ENCODE measurements around the gene ESPNL.

The ESPNL gene

DNA sequence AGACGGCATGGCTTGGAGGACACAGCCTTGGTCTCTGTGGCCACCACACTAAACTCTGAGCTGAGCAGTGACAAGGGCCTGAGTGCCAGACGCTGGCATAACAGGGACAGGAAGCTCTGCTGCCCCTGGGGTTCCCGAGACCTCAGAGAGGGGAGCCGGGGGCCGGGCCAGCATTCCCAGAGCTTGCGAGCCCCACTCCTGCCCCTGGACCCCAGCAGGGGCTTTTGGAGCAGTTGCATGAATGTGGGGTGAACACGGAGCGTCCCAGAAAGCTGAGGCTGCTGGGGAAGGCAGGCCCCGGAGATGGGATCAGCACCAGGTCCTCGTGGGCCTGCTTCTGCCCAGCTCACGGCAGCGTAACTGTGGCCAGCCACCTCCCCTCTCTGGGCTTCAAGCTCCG lies 51.1 kb downstream of the ESPNL start:
- no peak overlapping the region for H3K4me2 ChIP-seq (ENCODE audit: low read depth, low read length, poor library complexity, severe bottlenecking)
- H3K9me2 ChIP-seq (replicated peaks; ENCODE audit: low read depth, low read length): no peaks in the 10 kb centered on the region
- no peak overlapping the region for H3K4me3 ChIP-seq (ENCODE audit: low read length, poor library complexity, severe bottlenecking)
- H3K4me1 ChIP-seq (ENCODE audit: insufficient read depth, low read length, poor library complexity, severe bottlenecking): no peaks in the 10 kb centered on the region
- no peaks in the 10 kb centered on the region for H4K20me1 ChIP-seq (ENCODE audit: insufficient read depth, low read length, poor library complexity, severe bottlenecking)
- H3K27me3 ChIP-seq (ENCODE audit: insufficient read depth, low read length, poor library complexity, severe bottlenecking): no peaks in the 10 kb centered on the region
- TF ChIP-seq, protein P1, sequence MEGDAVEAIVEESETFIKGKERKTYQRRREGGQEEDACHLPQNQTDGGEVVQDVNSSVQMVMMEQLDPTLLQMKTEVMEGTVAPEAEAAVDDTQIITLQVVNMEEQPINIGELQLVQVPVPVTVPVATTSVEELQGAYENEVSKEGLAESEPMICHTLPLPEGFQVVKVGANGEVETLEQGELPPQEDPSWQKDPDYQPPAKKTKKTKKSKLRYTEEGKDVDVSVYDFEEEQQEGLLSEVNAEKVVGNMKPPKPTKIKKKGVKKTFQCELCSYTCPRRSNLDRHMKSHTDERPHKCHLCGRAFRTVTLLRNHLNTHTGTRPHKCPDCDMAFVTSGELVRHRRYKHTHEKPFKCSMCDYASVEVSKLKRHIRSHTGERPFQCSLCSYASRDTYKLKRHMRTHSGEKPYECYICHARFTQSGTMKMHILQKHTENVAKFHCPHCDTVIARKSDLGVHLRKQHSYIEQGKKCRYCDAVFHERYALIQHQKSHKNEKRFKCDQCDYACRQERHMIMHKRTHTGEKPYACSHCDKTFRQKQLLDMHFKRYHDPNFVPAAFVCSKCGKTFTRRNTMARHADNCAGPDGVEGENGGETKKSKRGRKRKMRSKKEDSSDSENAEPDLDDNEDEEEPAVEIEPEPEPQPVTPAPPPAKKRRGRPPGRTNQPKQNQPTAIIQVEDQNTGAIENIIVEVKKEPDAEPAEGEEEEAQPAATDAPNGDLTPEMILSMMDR (conservative IDR thresholded peaks at IDR 0.05; ENCODE audit: low read length): no peak
- TF ChIP-seq EZH2phosphoT487 (IDR thresholded peaks at IDR 0.05; ENCODE audit: borderline replicate concordance): no peak
- no peaks in the 10 kb centered on the region for H3F3A ChIP-seq (ENCODE audit: low read depth)
- no peaks in the 10 kb centered on the region for H3K36me3 ChIP-seq (ENCODE audit: insufficient read depth, low read length)
- no peaks in the 10 kb centered on the region for H3K9me3 ChIP-seq (ENCODE audit: insufficient read depth, low read depth, low read length)
- H2AFZ ChIP-seq (ENCODE audit: low read length): no peak overlapping the region
- no peak overlapping the region for H3K9ac ChIP-seq (ENCODE audit: low read depth, low read length, poor library complexity, severe bottlenecking)
- H3K79me2 ChIP-seq (ENCODE audit: insufficient read depth, low read length): no peaks in the 10 kb centered on the region

DNA sequence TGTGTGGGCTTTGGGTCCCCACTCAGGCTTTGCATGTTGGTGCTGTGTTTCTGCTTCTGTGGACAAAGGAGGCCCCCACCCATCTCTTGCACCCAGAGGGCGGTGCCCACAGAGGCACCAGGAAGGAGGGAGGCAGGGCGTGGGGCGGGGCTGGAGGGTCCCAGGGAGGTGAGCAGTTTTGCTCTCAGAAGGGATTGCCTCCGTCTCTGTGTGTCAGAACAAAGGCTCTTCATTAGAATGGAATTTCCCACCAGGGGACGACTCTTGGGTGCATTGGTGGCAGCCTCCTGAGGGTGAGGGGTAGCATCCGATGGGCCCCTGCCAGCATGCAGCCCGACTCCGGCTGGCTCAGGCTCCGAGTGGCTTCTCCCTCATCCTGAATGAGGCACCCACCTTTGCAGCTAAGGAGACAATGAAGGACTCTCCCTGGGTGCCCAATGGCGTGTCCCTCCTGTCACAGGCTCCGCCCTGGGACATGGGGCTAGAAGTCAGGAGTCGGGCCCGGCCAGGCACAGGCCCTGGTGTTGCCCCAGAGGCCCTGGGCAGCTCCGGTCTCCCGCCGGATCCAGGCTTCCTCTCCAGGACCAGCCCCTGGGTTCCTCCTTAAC lies 51.6 kb downstream of the ESPNL start:
- Histone ChIP-seq H3K4me3 (ENCODE audit: low read length, poor library complexity, severe bottlenecking) (no peak overlapping the region), H3K79me2 (ENCODE audit: insufficient read depth, low read length) (no peaks in the 10 kb centered on the region), H3K9me2 (replicated peaks; ENCODE audit: low read depth, low read length) (no peaks in the 10 kb centered on the region), H3F3A (ENCODE audit: low read depth) (no peaks in the 10 kb centered on the region), H4K20me1 (ENCODE audit: insufficient read depth, low read length, poor library complexity, severe bottlenecking) (no peaks in the 10 kb centered on the region), H3K4me2 (ENCODE audit: low read depth, low read length, poor library complexity, severe bottlenecking) (no peak overlapping the region), H2AFZ (ENCODE audit: low read length) (no peak overlapping the region), H3K27me3 (ENCODE audit: insufficient read depth, low read length, poor library complexity, severe bottlenecking) (no peaks in the 10 kb centered on the region), H3K9ac (ENCODE audit: low read depth, low read length, poor library complexity, severe bottlenecking) (no peak overlapping the region), H3K36me3 (ENCODE audit: insufficient read depth, low read length) (no peaks in the 10 kb centered on the region), H3K4me1 (ENCODE audit: insufficient read depth, low read length, poor library complexity, severe bottlenecking) (no peaks in the 10 kb centered on the region), H3K9me3 (ENCODE audit: insufficient read depth, low read depth, low read length) (no peaks in the 10 kb centered on the region)
- no peak for TF ChIP-seq EZH2phosphoT487 (IDR thresholded peaks at IDR 0.05; ENCODE audit: borderline replicate concordance)
- TF ChIP-seq, protein P1 (conservative IDR thresholded peaks at IDR 0.05; ENCODE audit: low read length): no peak

DNA sequence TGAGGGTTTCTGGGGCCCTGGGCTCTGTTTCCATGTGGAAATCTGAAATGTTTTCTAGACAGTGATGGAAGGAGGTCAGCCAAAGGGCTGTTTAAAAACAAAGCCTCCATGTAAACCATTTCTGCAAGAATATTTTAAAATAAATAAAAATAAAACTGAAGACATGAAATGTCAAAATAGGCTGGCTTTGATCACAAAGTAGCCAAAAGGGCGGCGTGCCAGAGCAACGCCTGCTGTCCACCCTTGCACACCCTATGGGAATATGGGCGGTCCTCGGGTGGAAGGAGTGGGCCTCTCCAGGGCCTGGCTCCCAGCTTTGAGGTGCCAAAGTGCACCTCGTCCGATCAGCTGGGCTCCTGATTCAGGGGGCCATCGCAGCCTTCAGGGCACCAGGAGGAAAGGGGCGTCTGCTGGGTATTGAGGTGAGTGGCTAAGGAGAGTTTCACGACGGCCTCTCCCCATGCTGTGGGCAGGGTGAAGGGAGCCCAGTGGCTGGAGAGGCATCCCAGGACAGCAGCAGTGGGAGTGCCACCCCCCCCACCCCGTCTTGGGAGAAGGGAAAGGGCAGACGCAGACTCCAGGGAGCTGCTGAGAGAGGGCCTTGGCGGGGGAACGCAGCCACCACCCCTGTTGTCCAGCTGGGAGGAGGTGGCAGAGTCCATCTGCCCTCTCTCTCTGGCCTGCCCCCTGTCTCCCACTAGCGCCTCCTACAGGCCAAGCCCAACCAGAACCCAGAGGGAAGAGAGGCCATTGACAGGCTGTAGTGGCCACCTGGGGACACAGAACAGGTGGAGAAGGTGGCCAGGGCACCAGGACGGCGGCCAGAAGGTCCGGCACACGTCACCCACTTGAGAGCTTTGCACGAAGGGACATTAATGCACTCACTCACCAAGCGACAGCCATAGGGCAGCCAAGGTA lies 52.9 kb downstream of the ESPNL start:
- TF ChIP-seq, protein P1 (conservative IDR thresholded peaks at IDR 0.05; ENCODE audit: low read length): peak; percentile 42
- TF ChIP-seq EZH2phosphoT487 (IDR thresholded peaks at IDR 0.05; ENCODE audit: borderline replicate concordance): no peak
- H4K20me1 ChIP-seq (ENCODE audit: insufficient read depth, low read length, poor library complexity, severe bottlenecking): no peaks in the 10 kb centered on the region
- H3K9ac ChIP-seq (ENCODE audit: low read depth, low read length, poor library complexity, severe bottlenecking): no peak overlapping the region
- H3K36me3 ChIP-seq (ENCODE audit: insufficient read depth, low read length): no peaks in the 10 kb centered on the region
- H3K4me1 ChIP-seq (ENCODE audit: insufficient read depth, low read length, poor library complexity, severe bottlenecking): no peaks in the 10 kb centered on the region
- H3K9me3 ChIP-seq (ENCODE audit: insufficient read depth, low read depth, low read length): no peaks in the 10 kb centered on the region
- H3F3A ChIP-seq (ENCODE audit: low read depth): no peaks in the 10 kb centered on the region
- no peak overlapping the region for H3K4me2 ChIP-seq (ENCODE audit: low read depth, low read length, poor library complexity, severe bottlenecking)
- no peak overlapping the region for H2AFZ ChIP-seq (ENCODE audit: low read length)
- no peaks in the 10 kb centered on the region for H3K79me2 ChIP-seq (ENCODE audit: insufficient read depth, low read length)
- H3K4me3 ChIP-seq (ENCODE audit: low read length, poor library complexity, severe bottlenecking): no peak overlapping the region
- no peaks in the 10 kb centered on the region for H3K27me3 ChIP-seq (ENCODE audit: insufficient read depth, low read length, poor library complexity, severe bottlenecking)
- H3K9me2 ChIP-seq (replicated peaks; ENCODE audit: low read depth, low read length): no peaks in the 10 kb centered on the region
